Activated T-helper 1 cell treated with Interleukin-2 at 50 U/mL for 16 hours (primary cell): ENCODE data around the gene FBN1.

Experiments used
- DNase-seq: peaks from one replicate; pipeline ENCODE4 v3.0.0-alpha.2; 2020; ENCODE audit warnings: low read depth

FBN1 gene

GRCh38 chr15:48469271-48469670, 176.2 kb downstream of the FBN1 start:
- DNase-seq, result no peak

DNA sequence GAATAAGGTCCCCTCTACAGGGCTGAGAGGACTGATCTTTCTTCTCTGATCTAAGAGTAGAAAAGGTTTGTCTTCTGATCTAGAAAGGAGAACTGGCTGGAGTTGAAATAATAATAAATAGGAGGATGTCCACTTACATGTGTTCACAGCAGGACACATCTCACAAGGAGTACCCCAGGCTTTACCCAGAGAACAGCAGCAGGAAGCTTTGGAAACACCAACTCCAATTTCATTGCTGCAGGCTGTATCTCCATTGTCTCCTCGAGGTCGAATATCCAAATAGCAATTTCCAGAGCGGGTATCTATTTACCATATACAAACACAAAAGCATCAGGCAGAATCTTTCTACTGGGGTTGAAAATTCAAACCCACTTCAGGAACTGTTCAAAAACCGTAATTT, 177.7 kb downstream of the FBN1 start:
- DNase-seq, result no peak

DNA sequence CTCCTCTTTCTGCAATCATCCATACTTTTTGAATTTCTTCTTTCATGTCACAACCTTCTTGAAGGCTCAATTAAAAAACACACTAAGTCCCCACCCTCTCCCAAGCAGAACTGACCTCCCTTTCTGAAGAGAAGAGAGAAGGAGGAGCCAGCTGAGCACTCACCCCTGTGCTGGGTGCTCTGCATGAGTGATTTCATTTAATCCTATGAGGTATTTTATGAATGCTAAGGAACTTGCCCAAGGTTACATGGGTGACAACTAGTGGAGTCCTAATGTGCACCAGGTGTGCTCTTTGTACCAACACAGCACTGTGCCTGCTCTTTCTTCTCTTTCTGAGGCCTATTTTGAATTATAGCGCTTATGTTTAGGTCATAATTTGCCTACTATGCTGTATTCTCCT, 178.7 kb downstream of the FBN1 start:
- no peak for DNase-seq

GRCh38 chr15:48466079-48466478, 179.4 kb downstream of the FBN1 start:
- no peak for DNase-seq

- DNase-seq, result no peak
These were observed 180.1 kb downstream of the FBN1 start for GRCh38 chr15:48465410-48465809.

DNA sequence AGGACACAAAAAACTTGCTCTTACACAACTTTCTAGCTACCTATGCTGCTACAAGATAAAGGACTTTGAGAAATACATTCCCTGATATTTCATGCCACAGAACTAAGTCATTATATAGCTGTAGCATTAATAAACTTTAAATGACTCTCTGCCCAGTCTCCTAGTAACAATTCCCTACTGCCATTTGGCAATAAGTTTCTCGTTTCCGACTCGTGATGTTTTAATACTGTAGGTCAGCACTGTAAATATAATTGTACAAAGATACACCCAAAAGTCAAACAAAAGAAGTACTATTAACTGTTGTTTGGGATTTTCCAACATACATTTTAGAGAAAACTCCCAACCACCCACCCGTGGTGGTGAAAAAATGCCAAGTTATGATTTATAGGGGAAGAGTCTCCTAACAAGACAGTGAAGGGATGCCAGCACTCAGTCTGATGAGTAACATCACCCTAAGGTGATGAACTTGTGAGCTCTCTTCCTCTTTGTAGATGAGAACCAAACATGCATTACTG, 182.1 kb downstream of the FBN1 start:
- DNase-seq, result no peak

GRCh38 chr15:48462688-48463087, 182.8 kb downstream of the FBN1 start:
- DNase-seq, result no peak

- DNase-seq, result no peak
These were observed 185.7 kb downstream of the FBN1 start for GRCh38 chr15:48459571-48460442.

- DNase-seq, result no peak
These were observed 186.6 kb downstream of the FBN1 start for GRCh38 chr15:48458876-48459275.

DNA sequence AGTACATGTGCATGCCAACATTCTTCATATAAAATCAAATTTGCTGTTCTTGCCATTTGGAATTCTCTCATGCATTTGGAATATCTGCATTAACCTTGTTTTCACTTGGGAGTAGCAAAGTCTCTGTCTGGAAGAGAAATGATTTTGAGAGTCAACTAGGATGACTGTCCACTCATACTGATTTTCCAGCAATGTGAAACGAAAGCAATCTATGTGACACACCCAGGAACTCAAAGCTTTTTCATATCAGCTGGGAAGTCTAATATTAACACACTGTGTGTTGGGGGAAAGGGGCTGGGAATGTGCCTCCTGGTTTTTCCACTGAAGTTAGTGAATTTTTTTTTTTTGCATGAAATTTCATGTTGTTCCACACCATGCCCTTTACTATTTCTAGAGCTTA, 189.4 kb downstream of the FBN1 start:
- no peak for DNase-seq

DNA sequence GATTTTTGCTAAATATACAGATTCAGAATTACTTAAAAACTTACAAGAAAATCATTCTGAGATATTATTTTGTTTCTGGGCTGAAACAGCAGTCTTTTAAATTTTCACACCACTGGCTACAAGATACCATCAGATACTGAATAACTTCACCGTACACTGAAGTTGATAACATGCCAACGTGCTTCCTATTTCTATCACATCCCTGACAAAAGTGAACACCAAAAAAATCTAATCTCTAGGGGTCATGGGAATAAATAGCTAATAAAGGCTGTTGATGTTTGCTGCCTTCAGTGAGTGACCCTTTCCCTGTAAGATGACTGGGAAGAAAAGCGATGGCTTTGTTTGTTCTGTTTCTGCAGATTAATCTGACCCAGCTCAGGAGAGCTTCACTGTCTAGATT, 193.8 kb downstream of the FBN1 start:
- DNase-seq, result no peak

DNA sequence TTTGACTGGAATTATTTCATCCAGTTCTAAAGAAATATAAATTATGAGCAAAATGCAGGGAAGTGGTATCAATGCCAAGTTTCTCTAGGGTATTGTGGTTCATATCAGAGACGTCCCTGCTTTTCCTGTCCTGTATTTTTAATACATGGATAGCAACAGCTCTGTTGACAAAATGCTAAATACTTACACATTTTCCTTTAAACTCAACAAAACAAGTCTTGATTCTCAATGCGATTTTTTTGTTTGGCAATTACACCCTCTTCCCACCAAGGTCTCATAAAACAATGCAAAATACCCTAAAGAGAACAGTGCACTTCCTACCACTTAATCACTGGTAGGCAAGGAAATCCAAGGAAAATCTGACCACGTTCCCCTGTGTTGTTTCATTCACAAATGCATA, 194.3 kb downstream of the FBN1 start:
- DNase-seq, result no peak

DNA sequence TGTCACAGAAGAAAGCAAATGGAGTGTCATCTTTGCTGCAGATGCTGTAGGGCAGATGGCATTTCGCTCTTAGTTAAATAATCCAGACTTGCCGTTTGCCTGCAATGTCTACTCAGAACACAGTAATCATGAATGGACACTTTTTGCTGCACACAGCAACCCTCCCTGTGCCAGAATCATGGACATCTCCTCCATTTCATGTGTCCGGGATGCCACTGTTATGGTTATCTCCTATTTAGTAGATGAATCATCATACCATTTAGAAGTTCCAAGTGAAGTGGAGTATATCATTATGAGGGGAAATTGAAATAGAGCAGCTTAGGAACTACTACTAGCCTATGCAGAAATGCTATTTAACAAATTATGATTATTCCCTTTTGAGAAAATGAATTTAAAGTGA, 195.8 kb downstream of the FBN1 start:
- DNase-seq, result no peak

GRCh38 chr15:48447657-48448056, 197.9 kb downstream of the FBN1 start:
- no peak for DNase-seq

- DNase-seq, result no peak
These were observed 198.5 kb downstream of the FBN1 start for GRCh38 chr15:48447058-48447457.

DNA sequence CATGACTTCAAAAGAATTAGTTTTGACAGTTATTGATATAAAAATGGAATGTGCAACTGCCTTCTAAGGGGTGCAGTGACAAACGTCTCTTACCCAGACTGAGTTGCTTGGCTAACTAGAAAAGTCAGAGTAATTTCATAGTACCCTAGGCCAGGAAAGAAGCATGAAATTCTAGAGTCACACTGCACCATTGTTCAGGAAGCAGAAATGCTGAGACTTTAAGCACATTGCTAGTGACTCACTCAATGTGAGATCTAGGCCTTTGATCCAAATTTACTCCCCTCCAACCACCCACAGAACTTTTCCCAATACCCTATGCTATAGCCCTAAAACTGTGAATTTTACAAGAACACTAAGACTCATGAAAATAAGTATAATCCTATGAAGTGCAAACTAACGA, 203.5 kb downstream of the FBN1 start:
- no peak for DNase-seq

DNA sequence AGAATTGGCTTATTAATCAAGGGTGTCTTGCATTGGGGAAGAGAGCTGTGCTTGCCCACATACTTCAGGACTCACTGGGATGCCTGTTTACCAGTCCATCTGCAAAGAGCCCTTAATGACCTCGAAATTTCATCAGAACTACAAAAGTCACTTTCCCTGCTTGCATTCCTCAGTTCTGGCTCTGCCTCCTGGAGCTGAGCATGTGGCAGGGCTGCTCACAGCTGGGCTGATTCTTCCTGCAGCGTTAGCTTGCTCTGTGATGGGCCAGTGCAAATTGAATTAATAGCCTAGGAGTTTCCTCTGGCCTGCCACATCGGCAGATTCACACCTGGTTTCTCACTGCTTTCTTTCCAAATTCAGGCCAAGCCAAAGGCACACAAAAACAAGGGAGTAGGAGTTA, 205.4 kb downstream of the FBN1 start:
- DNase-seq, result no peak

- DNase-seq, result no peak
These were observed 208.3 kb downstream of the FBN1 start for GRCh38 chr15:48437178-48437577.

DNA sequence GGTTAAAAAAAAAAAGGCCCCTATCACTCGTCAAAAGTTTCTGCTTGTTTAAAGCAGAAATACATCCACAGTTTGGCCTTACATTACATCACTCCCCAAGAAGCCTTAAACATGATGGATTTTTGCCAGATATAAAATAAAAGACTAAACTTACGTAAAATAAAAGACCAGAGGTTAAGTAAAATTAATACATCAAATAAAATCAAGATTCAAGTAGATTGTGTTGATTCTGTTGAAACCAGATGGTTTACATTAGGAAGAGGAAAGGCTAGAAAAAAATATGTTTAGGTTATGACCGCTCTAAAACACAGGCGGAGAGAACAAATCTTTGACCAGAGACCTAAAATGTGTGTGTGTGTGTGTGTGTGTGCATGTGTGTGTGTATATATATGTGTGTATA, 210.2 kb downstream of the FBN1 start:
- no peak for DNase-seq

DNA sequence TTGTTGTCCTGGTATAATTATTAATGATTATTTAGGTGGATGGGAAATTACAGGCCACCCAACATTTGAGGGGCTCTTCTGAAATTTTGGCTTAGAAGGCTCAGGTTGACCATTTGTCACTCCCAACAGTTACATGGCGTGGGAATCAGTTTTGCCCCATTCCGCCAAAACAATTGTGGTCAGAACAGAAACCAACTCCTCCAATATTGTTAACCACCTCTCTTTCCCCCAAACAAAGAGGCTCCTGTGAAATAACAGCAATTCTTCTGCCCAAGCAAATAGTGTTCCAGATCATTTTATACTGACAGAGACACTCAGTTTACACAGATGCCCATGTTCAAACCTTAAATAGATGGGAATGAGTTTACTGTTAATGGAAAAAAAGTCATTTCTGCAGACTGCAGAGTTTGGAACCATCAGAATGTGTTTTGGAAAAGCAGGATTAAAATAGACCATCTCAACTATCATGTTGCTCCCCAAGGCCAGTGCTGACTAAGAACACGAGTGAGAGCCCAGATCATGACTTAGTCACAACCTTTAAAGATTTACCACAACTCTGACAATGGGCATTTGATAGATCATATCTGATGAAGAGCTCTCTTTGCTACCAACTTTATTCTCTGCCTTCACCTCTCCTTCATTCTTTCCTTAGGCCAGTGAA, 212.2 kb downstream of the FBN1 start:
- DNase-seq, result no peak

GRCh38 chr15:48432688-48433087, 212.8 kb downstream of the FBN1 start:
- DNase-seq, result no peak

DNA sequence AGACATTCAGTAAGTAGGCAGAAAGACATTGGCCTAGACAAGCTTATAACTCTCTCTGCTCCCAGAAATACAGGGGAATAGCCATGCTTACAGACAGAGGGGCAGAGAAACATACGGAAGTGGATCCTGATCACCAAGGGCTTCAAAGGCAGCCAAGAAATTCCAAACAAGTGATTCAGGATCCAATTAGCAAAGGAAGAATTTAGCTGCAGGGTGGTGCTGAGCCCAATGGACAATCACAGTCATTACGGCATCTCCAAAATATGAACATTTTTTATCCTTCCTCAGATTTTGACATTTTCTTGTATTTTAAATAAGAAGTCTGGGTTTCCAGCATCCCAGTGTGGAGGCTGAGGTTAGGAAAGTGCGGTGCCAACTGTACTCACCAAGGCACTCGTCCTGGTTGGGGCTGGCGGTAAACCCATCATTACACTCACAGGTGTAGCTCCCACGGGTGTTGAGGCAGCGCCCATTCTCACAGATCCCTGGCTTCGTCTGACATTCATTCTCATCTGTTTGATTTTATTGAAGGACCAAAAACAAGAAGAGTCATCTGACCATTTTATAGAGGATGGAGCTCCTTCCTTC, 217.5 kb downstream of the FBN1 start:
- DNase-seq, result no peak

GRCh38 chr15:48427479-48427878, 218.0 kb downstream of the FBN1 start:
- DNase-seq, result no peak
